Gastroesophageal sphincter (tissue), 3 donors: ENCODE data around the gene LRPAP1.
"Not testable (repeated sequence)": the region's sequence is repeated elsewhere in the genome, so short reads cannot be mapped to it uniquely, and the experiment has no call there.

ENCODE experiments used
- EP300 ChIP-seq: sonication (generic); formaldehyde crosslinking; IDR thresholded peaks from one replicate; pipeline ENCODE4 v1.6.1; 2017; ENCODE audit warnings: antibody characterized with exemption, mild to moderate bottlenecking
- POLR2A ChIP-seq, 2 donors: fragments of 450-650 bp; IDR thresholded peaks; one replicate each; pipeline ENCODE4 v1.6.1; 2017; ENCODE audit warnings: antibody characterized with exemption in 2 of 2, mild to moderate bottlenecking in 2 of 2, moderate library complexity in 1 of 2
- TF ChIP-seq, protein P1 (sequence below), 4 experiments: fragments of 200-600 bp in 2 of 4; fragments of 450-650 bp in 2 of 4; sonication (generic) in 1 of 4; IDR thresholded peaks; one replicate each; pipeline ENCODE4 v1.5.1; 2017 to 2019; ENCODE audit warnings: antibody characterized with exemption in 4 of 4, mild to moderate bottlenecking in 2 of 4, moderate library complexity in 2 of 4

DNA sequence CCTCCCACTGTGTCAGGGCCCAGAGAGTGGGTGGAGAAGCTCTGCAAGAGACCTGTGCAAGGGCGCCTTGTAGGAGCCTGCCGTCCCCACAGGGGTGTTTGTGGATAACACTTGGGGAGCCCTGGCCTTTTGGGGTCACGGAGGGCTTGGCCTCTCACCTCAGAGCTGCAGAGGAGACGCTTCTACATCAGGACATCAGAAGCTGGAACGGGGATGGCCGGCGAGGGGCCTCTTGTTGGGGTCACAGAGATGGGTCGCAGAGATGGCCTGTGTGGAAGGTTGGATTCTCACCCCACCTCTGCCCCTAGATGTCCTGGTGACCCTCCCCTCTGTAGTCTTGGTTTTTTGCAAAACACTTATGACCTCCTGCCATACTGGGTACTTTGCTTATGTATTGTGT is 13.1 kb upstream of the LRPAP1 start:
- TF ChIP-seq, protein P1, sequence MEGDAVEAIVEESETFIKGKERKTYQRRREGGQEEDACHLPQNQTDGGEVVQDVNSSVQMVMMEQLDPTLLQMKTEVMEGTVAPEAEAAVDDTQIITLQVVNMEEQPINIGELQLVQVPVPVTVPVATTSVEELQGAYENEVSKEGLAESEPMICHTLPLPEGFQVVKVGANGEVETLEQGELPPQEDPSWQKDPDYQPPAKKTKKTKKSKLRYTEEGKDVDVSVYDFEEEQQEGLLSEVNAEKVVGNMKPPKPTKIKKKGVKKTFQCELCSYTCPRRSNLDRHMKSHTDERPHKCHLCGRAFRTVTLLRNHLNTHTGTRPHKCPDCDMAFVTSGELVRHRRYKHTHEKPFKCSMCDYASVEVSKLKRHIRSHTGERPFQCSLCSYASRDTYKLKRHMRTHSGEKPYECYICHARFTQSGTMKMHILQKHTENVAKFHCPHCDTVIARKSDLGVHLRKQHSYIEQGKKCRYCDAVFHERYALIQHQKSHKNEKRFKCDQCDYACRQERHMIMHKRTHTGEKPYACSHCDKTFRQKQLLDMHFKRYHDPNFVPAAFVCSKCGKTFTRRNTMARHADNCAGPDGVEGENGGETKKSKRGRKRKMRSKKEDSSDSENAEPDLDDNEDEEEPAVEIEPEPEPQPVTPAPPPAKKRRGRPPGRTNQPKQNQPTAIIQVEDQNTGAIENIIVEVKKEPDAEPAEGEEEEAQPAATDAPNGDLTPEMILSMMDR (IDR thresholded peaks at IDR 0.05): not testable (repeated sequence)
- not testable (repeated sequence) for TF ChIP-seq POLR2A (IDR thresholded peaks at IDR 0.05); EP300
